Measurements from ENCODE around the gene PTPRA. TPM values are rescaled to one million over a fixed set of nuclear protein-coding genes. Genes with fewer than 3 reads are reported as not detected.

Gene PTPRA
- total RNA-seq, 4 donors from 2014 or later, result 50.7 to 96.7 (median 64.1) TPM

- H3K4me3 ChIP-seq (ENCODE audit: low read depth, poor library complexity, severe bottlenecking), result peak overlapping the region; percentile 88
- peak; percentile 31 to 89 for DNase-seq (ENCODE audit: low spot score in 2 of 2)
- intact Hi-C loops (cut with DNase I; ENCODE audit: low total_unique reads), result no loop called here
- 0% methylated on average over 15 to 22 of the region's 29 CpGs for WGBS, 2 donors
- TF ChIP-seq CTCF (IDR thresholded peaks at IDR 0.05) (no peak), POLR2A (IDR thresholded peaks at IDR 0.05) (no peak)
These were observed 413 bp downstream of the PTPRA start for GRCh38 chr20:2873747-2874041.

GRCh38 chr20:2874456-2874855 lies 1.2 kb downstream of the PTPRA start:
- TF ChIP-seq POLR2A (IDR thresholded peaks at IDR 0.05), result no peak
- TF ChIP-seq CTCF (IDR thresholded peaks at IDR 0.05), result no peak
- H3K4me3 ChIP-seq (ENCODE audit: low read depth, poor library complexity, severe bottlenecking), result no peak overlapping the region
- no peak for DNase-seq (ENCODE audit: low spot score in 2 of 2)
- intact Hi-C loops (cut with DNase I; ENCODE audit: low total_unique reads), result no loop called here
- 17 to 25% methylated on average over 7 of the region's 7 CpGs for WGBS, 2 donors

GRCh38 chr20:2875690-2876203 lies 2.5 kb downstream of the PTPRA start:
- 90 to 91% methylated on average over 5 of the region's 5 CpGs for WGBS, 2 donors
- no peak overlapping the region for H3K4me3 ChIP-seq (ENCODE audit: low read depth, poor library complexity, severe bottlenecking)
- intact Hi-C loops (cut with DNase I; ENCODE audit: low total_unique reads), result no loop called here
- no peak for DNase-seq (ENCODE audit: low spot score in 2 of 2)
- TF ChIP-seq POLR2A (IDR thresholded peaks at IDR 0.05), result no peak
- TF ChIP-seq CTCF (IDR thresholded peaks at IDR 0.05), result no peak

- intact Hi-C loops (cut with DNase I; ENCODE audit: low total_unique reads), result no loop called here
- no peak for TF ChIP-seq POLR2A (IDR thresholded peaks at IDR 0.05)
- TF ChIP-seq CTCF (IDR thresholded peaks at IDR 0.05), result no peak
- H3K4me3 ChIP-seq (ENCODE audit: low read depth, poor library complexity, severe bottlenecking), result no peak overlapping the region
- WGBS, 2 donors, result 97 to 98% methylated on average over 1 of the region's 1 CpG
- no peak for DNase-seq (ENCODE audit: low spot score in 2 of 2)
These were observed 5.2 kb downstream of the PTPRA start for GRCh38 chr20:2878515-2878914.

GRCh38 chr20:2879146-2879545 lies 5.9 kb downstream of the PTPRA start:
- intact Hi-C loops (cut with DNase I; ENCODE audit: low total_unique reads), result no loop called here
- no peak overlapping the region for H3K4me3 ChIP-seq (ENCODE audit: low read depth, poor library complexity, severe bottlenecking)
- no peak for DNase-seq (ENCODE audit: low spot score in 2 of 2)
- 38 to 43% methylated on average over 3 of the region's 3 CpGs for WGBS, 2 donors
- TF ChIP-seq POLR2A (IDR thresholded peaks at IDR 0.05) (no peak), CTCF (IDR thresholded peaks at IDR 0.05) (no peak)

GRCh38 chr20:2880650-2881049 lies 7.4 kb downstream of the PTPRA start:
- intact Hi-C loops (cut with DNase I; ENCODE audit: low total_unique reads), result no loop called here

More at GRCh38 chr20:2880650-2881049, 7.4 kb downstream of the PTPRA start:
- no peak overlapping the region for H3K4me3 ChIP-seq (ENCODE audit: low read depth, poor library complexity, severe bottlenecking)
- 85 to 87% methylated on average over 7 of the region's 7 CpGs for WGBS, 2 donors
- TF ChIP-seq CTCF (IDR thresholded peaks at IDR 0.05) (no peak), POLR2A (IDR thresholded peaks at IDR 0.05) (no peak)
- no peak for DNase-seq (ENCODE audit: low spot score in 2 of 2)
